Fibroblast of skin of scalp (primary cell): ENCODE measurements around the gene UPK2. TPM values are rescaled to one million over a fixed set of nuclear protein-coding genes. Genes with fewer than 3 reads are reported as not detected.

Experiments used
- DNase-seq: peaks from one replicate; pipeline ENCODE4 v3.0.0-alpha.2; 2013
- polyA plus RNA-seq, 2 experiments: library from polyadenylated mRNA; unstranded; fragments of 120-200 nt; gene quantifications; one replicate each; pipeline ENCODE4 v1.2.1, GENCODE V29; 2013; ENCODE audit not compliant: insufficient read length in 2 of 2

Gene UPK2
- polyA plus RNA-seq (2013, experiment 1 of 2; ENCODE audit: insufficient read length) = 0.16 TPM
- 0.26 TPM for polyA plus RNA-seq (2013, experiment 2 of 2; ENCODE audit: insufficient read length)

- peak; percentile 76 for DNase-seq
These were observed at the start of gene UPK2 for GRCh38 chr11:118956094-118956846. TSS of gene UPK2 (plus strand) at chr11:118956298. CDS start at chr11:118956351, 53 bp downstream.

- peak; percentile 85 for DNase-seq
These were observed 48.8 kb upstream of the UPK2 start for GRCh38 chr11:118907051-118908042.

- DNase-seq = no peak
These were observed 47.8 kb upstream of the UPK2 start for GRCh38 chr11:118908264-118908663.

- peak; percentile 98 for DNase-seq
These were observed 47.0 kb upstream of the UPK2 start for GRCh38 chr11:118908901-118909618.

- DNase-seq = no peak
These were observed 46.3 kb upstream of the UPK2 start for GRCh38 chr11:118909619-118910308.

- DNase-seq = peak; percentile 95
These were observed 45.6 kb upstream of the UPK2 start for GRCh38 chr11:118910309-118911112.

GRCh38 chr11:118911113-118911879 is 44.8 kb upstream of the UPK2 start:
- DNase-seq = peak; percentile 61

GRCh38 chr11:118911880-118912741 is 44.0 kb upstream of the UPK2 start:
- peak; percentile 94 for DNase-seq

- no peak for DNase-seq
These were observed 43.2 kb upstream of the UPK2 start for GRCh38 chr11:118912742-118913410.

- no peak for DNase-seq
These were observed 42.5 kb upstream of the UPK2 start for GRCh38 chr11:118913411-118914125.

GRCh38 chr11:118914178-118914918 is 41.8 kb upstream of the UPK2 start:
- no peak for DNase-seq

- DNase-seq = no peak
These were observed 41.1 kb upstream of the UPK2 start for GRCh38 chr11:118914987-118915386.

- DNase-seq = no peak
These were observed 40.7 kb upstream of the UPK2 start for GRCh38 chr11:118915396-118915795.

GRCh38 chr11:118915941-118916841 is 39.9 kb upstream of the UPK2 start:
- DNase-seq = no peak

GRCh38 chr11:118916842-118917388 is 39.2 kb upstream of the UPK2 start:
- DNase-seq = peak; percentile 91
